Measurements from ENCODE around the gene FDX2.
A peak's percentile ranks its signal among the peaks of the same experiment; 100 is the strongest.

FDX2 gene

GRCh38 chr19:10299545-10300458 lies 16.0 kb downstream of the FDX2 start:
- DNase-seq = no peak

DNA sequence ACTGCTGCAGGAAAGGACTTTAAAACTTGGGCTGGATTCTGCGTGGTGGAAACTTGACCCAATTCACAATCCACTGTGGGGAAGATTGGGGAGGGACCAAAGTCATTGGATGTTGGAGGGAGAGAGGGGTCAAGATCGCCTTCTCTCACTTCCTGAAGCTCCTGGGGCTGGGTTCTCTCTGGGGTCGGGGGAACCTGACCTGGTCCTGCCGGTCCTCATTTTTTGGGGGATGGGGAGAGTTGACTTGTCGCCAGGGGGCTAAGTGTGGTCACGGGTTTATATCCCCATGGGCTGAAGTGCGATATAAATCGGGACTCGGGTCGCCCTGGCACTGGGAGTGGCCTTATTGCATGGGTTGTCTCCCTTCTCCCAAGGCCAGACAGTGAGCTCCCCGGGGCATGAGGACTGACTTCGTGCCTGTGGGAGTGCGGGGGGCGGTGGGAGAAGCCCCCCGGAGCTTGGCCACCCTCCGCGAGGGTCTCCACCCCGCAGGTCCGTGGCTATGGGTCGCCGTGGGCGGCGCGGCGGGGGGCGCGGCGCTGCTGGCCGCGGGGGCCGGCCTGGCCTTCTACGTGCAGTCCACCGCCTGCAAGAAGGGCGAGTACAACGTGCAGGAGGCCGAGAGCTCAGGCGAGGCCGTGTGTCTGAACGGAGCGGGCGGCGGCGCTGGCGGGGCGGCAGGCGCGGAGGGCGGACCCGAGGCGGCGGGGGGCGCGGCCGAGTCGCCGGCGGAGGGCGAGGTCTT lies 19.8 kb downstream of the FDX2 start:
- no peak for DNase-seq

GRCh38 chr19:10295305-10295846 lies 20.4 kb downstream of the FDX2 start:
- DNase-seq = peak; percentile 41

DNA sequence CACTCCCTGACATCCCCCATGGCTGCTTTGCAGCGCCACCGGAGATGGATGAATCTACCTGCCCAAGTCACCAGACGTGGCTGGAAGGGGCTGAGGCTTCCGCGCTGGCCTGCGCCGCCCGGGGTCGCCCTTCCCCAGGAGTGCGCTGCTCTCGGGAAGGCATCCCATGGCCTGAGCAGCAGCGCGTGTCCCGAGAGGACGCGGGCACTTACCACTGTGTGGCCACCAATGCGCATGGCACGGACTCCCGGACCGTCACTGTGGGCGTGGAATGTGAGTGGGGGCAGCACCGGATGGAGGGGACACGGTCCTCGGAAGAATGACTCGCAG lies 21.5 kb downstream of the FDX2 start:
- no peak for DNase-seq

GRCh38 chr19:10293637-10294367 lies 22.0 kb downstream of the FDX2 start:
- no peak for DNase-seq

DNA sequence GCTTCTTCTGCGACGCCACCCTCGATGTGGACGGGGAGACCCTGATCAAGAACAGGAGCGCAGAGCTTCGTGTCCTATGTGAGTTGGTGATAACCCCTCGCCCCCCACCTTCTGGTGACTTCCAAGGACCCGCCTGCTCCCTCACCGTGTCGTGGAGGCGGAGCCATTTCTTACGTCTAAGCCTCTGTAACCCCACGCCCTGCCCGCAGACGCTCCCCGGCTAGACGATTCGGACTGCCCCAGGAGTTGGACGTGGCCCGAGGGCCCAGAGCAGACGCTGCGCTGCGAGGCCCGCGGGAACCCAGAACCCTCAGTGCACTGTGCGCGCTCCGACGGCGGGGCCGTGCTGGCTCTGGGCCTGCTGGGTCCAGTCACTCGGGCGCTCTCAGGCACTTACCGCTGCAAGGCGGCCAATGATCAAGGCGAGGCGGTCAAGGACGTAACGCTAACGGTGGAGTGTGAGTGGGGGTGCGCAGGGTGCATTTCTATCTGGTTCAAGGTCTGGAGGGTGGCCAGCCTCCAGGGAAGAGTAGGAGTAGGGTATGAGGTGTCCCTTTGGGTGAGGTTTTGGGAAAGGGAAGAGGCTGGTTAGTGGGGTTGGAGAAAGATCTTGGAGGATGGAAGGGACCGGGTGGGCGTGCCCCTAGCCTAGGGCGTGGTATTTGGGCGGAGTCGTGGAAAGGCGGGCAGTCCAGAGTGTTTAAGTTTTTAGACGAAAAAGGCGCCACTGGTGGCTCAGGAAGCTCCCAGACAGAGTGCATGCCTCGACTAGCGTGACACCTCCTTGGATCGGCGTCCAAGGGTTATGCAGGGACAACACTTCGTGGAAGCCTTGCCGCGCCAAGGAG lies 22.8 kb downstream of the FDX2 start:
- no peak for DNase-seq

GRCh38 chr19:10292206-10292788 lies 23.5 kb downstream of the FDX2 start:
- DNase-seq = peak; percentile 57

DNA sequence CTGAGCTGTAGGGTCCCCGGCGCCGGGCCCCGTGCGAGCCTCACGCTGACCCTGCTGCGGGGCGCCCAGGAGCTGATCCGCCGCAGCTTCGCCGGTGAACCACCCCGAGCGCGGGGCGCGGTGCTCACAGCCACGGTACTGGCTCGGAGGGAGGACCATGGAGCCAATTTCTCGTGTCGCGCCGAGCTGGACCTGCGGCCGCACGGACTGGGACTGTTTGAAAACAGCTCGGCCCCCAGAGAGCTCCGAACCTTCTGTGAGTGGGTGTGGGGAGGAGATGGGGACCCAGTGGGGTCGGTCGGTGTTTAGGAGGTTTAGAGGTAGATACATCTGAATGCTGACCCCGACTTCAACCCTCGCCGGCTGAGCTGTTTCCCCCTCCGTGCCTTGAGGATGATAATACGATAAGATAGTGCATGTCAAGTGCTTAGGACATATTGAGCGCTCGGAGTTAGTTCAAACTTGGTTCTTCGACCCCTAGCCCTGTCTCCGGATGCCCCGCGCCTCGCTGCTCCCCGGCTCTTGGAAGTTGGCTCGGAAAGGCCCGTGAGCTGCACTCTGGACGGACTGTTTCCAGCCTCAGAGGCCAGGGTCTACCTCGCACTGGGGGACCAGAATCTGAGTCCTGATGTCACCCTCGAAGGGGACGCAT lies 24.1 kb downstream of the FDX2 start:
- DNase-seq = no peak

DNA sequence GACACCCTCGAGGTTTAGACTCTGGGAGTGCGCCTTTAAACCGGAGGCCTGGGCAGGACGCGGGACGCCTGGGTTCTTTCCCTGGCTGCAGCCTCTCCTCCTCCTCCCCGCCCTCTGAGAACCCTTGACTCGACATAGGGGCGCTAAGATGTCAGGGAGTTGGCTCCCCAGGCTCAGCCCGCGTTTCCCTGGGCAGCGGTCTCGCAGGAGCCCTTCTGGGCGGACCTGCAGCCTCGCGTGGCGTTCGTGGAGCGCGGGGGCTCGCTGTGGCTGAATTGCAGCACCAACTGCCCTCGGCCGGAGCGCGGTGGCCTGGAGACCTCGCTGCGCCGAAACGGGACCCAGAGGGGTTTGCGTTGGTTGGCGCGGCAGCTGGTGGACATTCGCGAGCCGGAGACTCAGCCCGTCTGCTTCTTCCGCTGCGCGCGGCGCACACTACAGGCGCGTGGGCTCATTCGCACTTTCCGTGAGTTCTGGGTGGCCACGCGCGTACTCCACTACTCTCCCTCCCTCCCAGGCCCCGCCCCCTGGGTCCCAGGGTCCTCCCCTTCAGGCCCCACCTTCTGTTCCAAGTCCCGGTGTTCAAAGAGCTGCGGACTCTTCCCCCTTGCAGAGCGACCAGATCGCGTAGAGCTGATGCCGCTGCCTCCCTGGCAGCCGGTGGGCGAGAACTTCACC lies 24.8 kb downstream of the FDX2 start:
- DNase-seq = peak; percentile 33

GRCh38 chr19:10290357-10290875 lies 25.4 kb downstream of the FDX2 start:
- no peak for DNase-seq

GRCh38 chr19:10289836-10290356 lies 25.9 kb downstream of the FDX2 start, which contains the start of gene ICAM5:
TSS of gene ICAM5 (plus strand) at chr19:10289952. CDS start at chr19:10290044, 92 bp downstream.
- no peak for DNase-seq

GRCh38 chr19:10289167-10289835 lies 26.5 kb downstream of the FDX2 start:
- DNase-seq = peak; percentile 40

- no peak for DNase-seq
These were observed 27.1 kb downstream of the FDX2 start for GRCh38 chr19:10288662-10289166.

- DNase-seq = no peak
These were observed 28.7 kb downstream of the FDX2 start, which contains the start of gene ICAM4 for GRCh38 chr19:10286803-10287737. TSS of gene ICAM4 (plus strand) at chr19:10286955. CDS start at chr19:10287013, 58 bp downstream.

DNA sequence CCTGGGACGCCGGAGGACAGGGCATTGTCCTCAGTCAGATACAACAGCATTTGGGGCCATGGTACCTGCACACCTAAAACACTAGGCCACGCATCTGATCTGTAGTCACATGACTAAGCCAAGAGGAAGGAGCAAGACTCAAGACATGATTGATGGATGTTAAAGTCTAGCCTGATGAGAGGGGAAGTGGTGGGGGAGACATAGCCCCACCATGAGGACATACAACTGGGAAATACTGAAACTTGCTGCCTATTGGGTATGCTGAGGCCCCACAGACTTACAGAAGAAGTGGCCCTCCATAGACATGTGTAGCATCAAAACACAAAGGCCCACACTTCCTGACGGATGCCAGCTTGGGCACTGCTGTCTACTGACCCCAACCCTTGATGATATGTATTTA lies 30.4 kb downstream of the FDX2 start:
- DNase-seq = no peak

- DNase-seq = no peak
These were observed 30.9 kb downstream of the FDX2 start for GRCh38 chr19:10284960-10285278.

- DNase-seq = no peak
These were observed 31.5 kb downstream of the FDX2 start for GRCh38 chr19:10284065-10284959.

All from effector CD8-positive, alpha-beta T cell (primary cell).